ENCODE data around the gene DEPDC5.

- no peak for TF ChIP-seq EZH2 (IDR thresholded peaks at IDR 0.05)
- TF ChIP-seq FOXP2 (optimal IDR thresholded peaks at IDR 0.05; ENCODE audit: control extremely low read depth, extremely low read length, insufficient read depth): no peak
Measured at GRCh38 chr22:31891366-31892079, 137.7 kb downstream of the DEPDC5 start.

All from SK-N-MC (cell line).